B cell (primary cell): ENCODE data around the gene TNFRSF1B. TPM values are rescaled to one million over a fixed set of nuclear protein-coding genes. Genes with fewer than 3 reads are reported as not detected.

Experiments
- ATAC-seq: fragments of 200-7000 bp; cut with Tn5 transposase; one replicate; pipeline ENCODE4 v1.10.0; 2021; ENCODE audit warnings: low read depth, mild to moderate bottlenecking, moderate number of reproducible peaks, moderate library complexity
- CTCF ChIA-PET: fragments of 350-600 bp; sonication (Branson Sonifier 250); formaldehyde crosslinking; loops from one replicate; lab custom pipeline; 2021; ENCODE audit warnings: antibody characterized with exemption, inconsistent platforms; lab: Charles Lee
- POLR2A ChIA-PET: fragments of 350-600 bp; sonication (Branson Sonifier 250); formaldehyde crosslinking; loops from one replicate; lab custom pipeline; 2021; ENCODE audit warnings: antibody characterized with exemption; lab: Charles Lee
- DNase-seq: peaks from one replicate; pipeline ENCODE4 v3.0.0; 2013
- H2AFZ ChIP-seq: 2 replicates; pipeline ENCODE4 v1.6.1; 2012; ENCODE audit warnings: mild to moderate bottlenecking, low read depth, low read length; ENCODE audit not compliant: insufficient read depth, poor library complexity, severe bottlenecking
- H3K27ac ChIP-seq, 2 donors: 1 replicate in 1 of 2; 2 replicates in 1 of 2; pipeline ENCODE4 v1.5.1; 2012 to 2013; ENCODE audit warnings: low read length in 2 of 2, mild to moderate bottlenecking in 2 of 2, moderate library complexity in 1 of 2
- H3K27me3 ChIP-seq, 4 experiments: fragments of 200-600 bp in 1 of 4; sonication (generic) in 1 of 4; replicated peaks in 1 of 4; 1 replicate in 2 of 4; 2 replicates in 2 of 4; pipeline versions ENCODE4 v1.6.1 to v1.7.0; 2013 to 2016; ENCODE audit warnings: low read length in 3 of 4, mild to moderate bottlenecking in 2 of 4, mixed read lengths in 1 of 4, moderate library complexity in 1 of 4; ENCODE audit not compliant: insufficient read depth in 4 of 4, control insufficient read depth in 3 of 4; ENCODE audit errors: control extremely low read depth in 1 of 4
- H3K36me3 ChIP-seq, 2 experiments: replicated peaks in 1 of 2; 1 replicate in 1 of 2; 2 replicates in 1 of 2; pipeline versions ENCODE4 v1.6.1 to v1.7.1; 2013; ENCODE audit warnings: low read length in 1 of 2; ENCODE audit not compliant: insufficient read depth in 2 of 2, control insufficient read depth in 1 of 2; ENCODE audit errors: control extremely low read depth in 1 of 2, extremely low read depth in 1 of 2
- H3K4me1 ChIP-seq, 2 donors: fragments of 200-600 bp in 1 of 2; sonication (generic) in 1 of 2; 1 replicate in 1 of 2; 2 replicates in 1 of 2; pipeline versions ENCODE4 v1.5.1 to v1.6.1; 2013 to 2017; ENCODE audit warnings: low read length in 2 of 2; ENCODE audit not compliant: control insufficient read depth in 2 of 2, insufficient read depth in 2 of 2
- H3K4me2 ChIP-seq: replicated peaks from 2 replicates; pipeline ENCODE3; 2012; ENCODE audit warnings: mild to moderate bottlenecking, low read depth, low read length; ENCODE audit not compliant: poor library complexity, severe bottlenecking
- H3K4me3 ChIP-seq, 5 experiments: fragments of 200-600 bp in 1 of 5; sonication (generic) in 1 of 5; 1 replicate in 3 of 5; 2 replicates in 2 of 5; pipeline versions ENCODE4 v1.5.1 to v1.7.0; 2011 to 2016; ENCODE audit warnings: low read length in 4 of 5, mild to moderate bottlenecking in 4 of 5, low read depth in 2 of 5, control low read depth in 1 of 5, moderate library complexity in 1 of 5; ENCODE audit not compliant: insufficient read depth in 1 of 5; ENCODE audit errors: control extremely low read depth in 1 of 5, extremely low read depth in 1 of 5
- H3K79me2 ChIP-seq: fragments of 200-600 bp; sonication (generic); one replicate; pipeline ENCODE4 v1.6.0; 2016; ENCODE audit warnings: low read length; ENCODE audit not compliant: control insufficient read depth, insufficient read depth
- H3K9ac ChIP-seq: fragments of 200-600 bp; sonication (generic); 2 replicates; pipeline ENCODE4 v1.6.1; 2017; ENCODE audit warnings: mild to moderate bottlenecking, low read length, moderate library complexity
- H3K9me3 ChIP-seq, 3 donors: one replicate each; pipeline versions ENCODE4 v1.6.1 to v1.7.1; 2013; ENCODE audit warnings: low read length in 2 of 3; ENCODE audit not compliant: control insufficient read depth in 2 of 3, insufficient read depth in 1 of 3; ENCODE audit errors: control extremely low read depth in 1 of 3
- H4K20me1 ChIP-seq: 2 replicates; pipeline ENCODE4 v1.6.0; 2012; ENCODE audit warnings: mild to moderate bottlenecking, low read length; ENCODE audit not compliant: insufficient read depth, control insufficient read depth, poor library complexity, severe bottlenecking
- H3K27ac Mint-ChIP-seq: one replicate; pipeline ENCODE4 v1.8.0; 2021; ENCODE audit warnings: mixed read lengths
- H3K27me3 Mint-ChIP-seq: one replicate; pipeline ENCODE4 v1.8.0; 2021; ENCODE audit warnings: mixed read lengths
- H3K4me1 Mint-ChIP-seq: one replicate; pipeline ENCODE4 v1.8.0; 2021; ENCODE audit warnings: mixed read lengths
- H3K4me3 Mint-ChIP-seq: one replicate; pipeline ENCODE4 v1.8.0; 2021; ENCODE audit warnings: mixed read lengths
- H3K9me3 Mint-ChIP-seq: one replicate; pipeline ENCODE4 v1.8.0; 2022; ENCODE audit warnings: mixed read lengths; ENCODE audit not compliant: insufficient read depth
- CTCF ChIP-seq: fragments of 200-600 bp; IDR thresholded peaks from one replicate; pipeline ENCODE4 v1.8.0; 2022; ENCODE audit warnings: antibody characterized with exemption, mild to moderate bottlenecking
- EZH2 ChIP-seq: IDR thresholded peaks from 2 replicates; pipeline ENCODE4 v1.6.1; 2012; ENCODE audit warnings: borderline replicate concordance, low read depth, mild to moderate bottlenecking, moderate library complexity, low read length; ENCODE audit not compliant: insufficient read depth, poor library complexity, severe bottlenecking
- WGBS: methylation state at CpG from one replicate; pipeline ENCODE4 v1.1.5; 2013; ENCODE audit warnings: missing lambda C conversion rate; ENCODE audit not compliant: insufficient coverage; 5-methylcytosine and 5-hydroxymethylcytosine counted together
- intact Hi-C: fragments of 100-400 bp; cut with micrococcal nuclease; formaldehyde crosslinking; loops from one replicate; pipeline ENCODE4 v1.10.0; 2022
- polyA plus RNA-seq: library from polyadenylated mRNA; depleted of rRNA; stranded (reverse); fragments of >200 nt; gene quantifications from 2 replicates; pipeline ENCODE4 v1.2.3, GENCODE V29; 2012
- total RNA-seq, 2 donors: library from RNA; stranded (reverse); fragments of 120-200 nt in 1 of 2; gene quantifications; 1 replicate in 1 of 2; 2 replicates in 1 of 2; pipeline versions ENCODE4 v1.2.3 to v1.2.4, GENCODE V29; 2013 to 2022

Gene TNFRSF1B
- total and polyA plus RNA-seq, 2 donors (not counting 1 experiment from before 2014, with no cell fraction given) = 37.7 to 99.4 TPM

GRCh38 chr1:12157366-12158231 is 9.2 kb upstream of the TNFRSF1B start:
- Histone ChIP-seq H2AFZ (no peak overlapping the region), H3K27me3 (no peaks in the 10 kb centered on the region), H3K9ac (no peak overlapping the region), H4K20me1 (no peaks in the 10 kb centered on the region), H3K4me2 (peak overlapping the region; percentile 24), H3K4me3 (no peak overlapping the region), H3K36me3 (no peaks in the 10 kb centered on the region), H3K9me3 (peaks cover 0 to 3% (median 0%) of the 10 kb centered on the region in 3 donors), H3K79me2 (no peaks in the 10 kb centered on the region), H3K4me1 (peaks cover 58 to 90% of the 10 kb centered on the region in 2 donors), H3K27ac (peak overlapping the region; percentile 27 to 33)
- TF ChIP-seq CTCF = no peak
- TF ChIP-seq EZH2 = no peak
- peak overlapping the region; percentile 64 for H3K4me3 Mint-ChIP-seq
- 10% methylated on average over 1 of the region's 10 CpGs for WGBS
- DNase-seq = peak; percentile 67
- no peaks in the 10 kb centered on the region for H3K9me3 Mint-ChIP-seq
- CTCF ChIA-PET = interaction anchor here (0.7 to 2.6 kb wide), 8 partner anchors 15 to 53 kb away, joined by 3 to 14 read pairs (median 5); no protein-coding TSS in a partner anchor
- POLR2A ChIA-PET = interaction anchor here (0.6 to 1.0 kb wide), 4 partner anchors 11 to 32 kb away, joined by 3 to 4 read pairs (median 3); no protein-coding TSS in a partner anchor
- intact Hi-C loops = loop anchor here (10.0 kb wide), 1 partner anchor 253 kb away; no protein-coding TSS in a partner anchor
- peak overlapping the region; percentile 83 for H3K27ac Mint-ChIP-seq
- no peaks in the 10 kb centered on the region for H3K27me3 Mint-ChIP-seq
- ATAC-seq = peak; percentile 14
- peaks cover 77% of the 10 kb centered on the region for H3K4me1 Mint-ChIP-seq
